HG03460 (cell line): ENCODE measurements around the gene FBXO17.
"Not testable (repeated sequence)": the region's sequence is repeated elsewhere in the genome, so short reads cannot be mapped to it uniquely, and the experiment has no call there.

Experiments used
- ATAC-seq: cut with Tn5 transposase; IDR thresholded peaks from one replicate; pipeline ENCODE4 v1.9.1; 2021; ENCODE audit not compliant: unreplicated experiment

FBXO17 gene

GRCh38 chr19:38975214-38975860 lies at the start of gene FBXO17:
TSS of gene FBXO17 (minus strand) at chr19:38975742. CDS start at chr19:38950319, 25,423 bp downstream.
- ATAC-seq: no peak

GRCh38 chr19:39024875-39025641 lies 49.5 kb upstream of the FBXO17 start:
- ATAC-seq: no peak

GRCh38 chr19:39021063-39021462 lies 45.5 kb upstream of the FBXO17 start:
- ATAC-seq: no peak

GRCh38 chr19:39017646-39018045 lies 42.1 kb upstream of the FBXO17 start:
- no peak for ATAC-seq

GRCh38 chr19:39017026-39017425 lies 41.5 kb upstream of the FBXO17 start:
- no peak for ATAC-seq

GRCh38 chr19:39014037-39014436 lies 38.5 kb upstream of the FBXO17 start:
- ATAC-seq: no peak

- no peak for ATAC-seq
These were observed 33.5 kb upstream of the FBXO17 start for GRCh38 chr19:39009001-39009400.

- no peak for ATAC-seq
These were observed 32.6 kb upstream of the FBXO17 start for GRCh38 chr19:39008137-39008536.

- no peak for ATAC-seq
These were observed 31.6 kb upstream of the FBXO17 start for GRCh38 chr19:39007096-39007495.

GRCh38 chr19:39004403-39004802 lies 28.9 kb upstream of the FBXO17 start:
- no peak for ATAC-seq

- no peak for ATAC-seq
These were observed 28.3 kb upstream of the FBXO17 start for GRCh38 chr19:39003796-39004195.

GRCh38 chr19:39003188-39003587 lies 27.6 kb upstream of the FBXO17 start:
- ATAC-seq: no peak

- ATAC-seq: no peak
These were observed 25.5 kb upstream of the FBXO17 start for GRCh38 chr19:39001041-39001440.

GRCh38 chr19:38997576-38997975 lies 22.0 kb upstream of the FBXO17 start:
- not testable (repeated sequence) for ATAC-seq

- ATAC-seq: no peak
These were observed 17.7 kb upstream of the FBXO17 start for GRCh38 chr19:38993271-38993670.

GRCh38 chr19:38990949-38991697 lies 15.6 kb upstream of the FBXO17 start:
- no peak for ATAC-seq

- not testable (repeated sequence) for ATAC-seq
These were observed 14.1 kb upstream of the FBXO17 start for GRCh38 chr19:38989614-38990013.

GRCh38 chr19:38989066-38989605 lies 13.6 kb upstream of the FBXO17 start:
- ATAC-seq: no peak

GRCh38 chr19:38988627-38989026 lies 13.1 kb upstream of the FBXO17 start:
- ATAC-seq: not testable (repeated sequence)

GRCh38 chr19:38987745-38988144 lies 12.2 kb upstream of the FBXO17 start:
- ATAC-seq: not testable (repeated sequence)

- ATAC-seq: no peak
These were observed 9.7 kb upstream of the FBXO17 start for GRCh38 chr19:38985262-38985661.
